Osteocyte (in vitro differentiated cells): ENCODE data around the gene PER3. TPM values are rescaled to one million over a fixed set of nuclear protein-coding genes. Genes with fewer than 3 reads are reported as not detected.

Experiments used
- DNase-seq: peaks from one replicate; pipeline ENCODE4 v3.0.0; 2021; ENCODE audit warnings: mixed read lengths; ENCODE audit not compliant: unreplicated experiment; ENCODE audit errors: extremely low spot score
- H3K27ac Mint-ChIP-seq: one replicate; pipeline ENCODE4 v1.8.0; 2021; ENCODE audit warnings: mild to moderate bottlenecking, mixed read lengths; ENCODE audit not compliant: unreplicated experiment
- H3K27me3 Mint-ChIP-seq: one replicate; pipeline ENCODE4 v1.8.0; 2021; ENCODE audit warnings: mixed read lengths; ENCODE audit not compliant: unreplicated experiment
- H3K36me3 Mint-ChIP-seq: one replicate; pipeline ENCODE4 v1.8.0; 2021; ENCODE audit warnings: mixed read lengths; ENCODE audit not compliant: unreplicated experiment
- H3K4me1 Mint-ChIP-seq: one replicate; pipeline ENCODE4 v1.8.0; 2021; ENCODE audit warnings: mixed read lengths; ENCODE audit not compliant: unreplicated experiment
- H3K4me3 Mint-ChIP-seq: one replicate; pipeline ENCODE4 v1.8.0; 2021; ENCODE audit warnings: mild to moderate bottlenecking, moderate library complexity, mixed read lengths; ENCODE audit not compliant: unreplicated experiment
- H3K9me3 Mint-ChIP-seq: one replicate; pipeline ENCODE4 v1.8.0; 2021; ENCODE audit warnings: mixed read lengths; ENCODE audit not compliant: unreplicated experiment
- long read RNA-seq: library from polyadenylated mRNA; unstranded; transcript quantifications from one replicate; pipeline ENCODE4 v2.0.0, GENCODE V29; 2021
- total RNA-seq: library from RNA; stranded (reverse); gene quantifications from 2 replicates; pipeline ENCODE4 v1.2.1, GENCODE V29; 2021
- TF ChIP-seq, protein P1 (sequence below): fragments of 200-600 bp; sonication (generic); IDR thresholded peaks from 2 replicates; pipeline ENCODE4 v1.5.0; 2021; ENCODE audit warnings: antibody characterized with exemption, mild to moderate bottlenecking, moderate library complexity

Gene PER3
- total RNA-seq, result 8.5 and 8.8 TPM in 2 replicates
- long read RNA-seq, partial matches to known transcripts, result 4 of 7 reads
- long read RNA-seq, other reads (novel, unspliced or antisense), result 3 of 7 reads

DNA sequence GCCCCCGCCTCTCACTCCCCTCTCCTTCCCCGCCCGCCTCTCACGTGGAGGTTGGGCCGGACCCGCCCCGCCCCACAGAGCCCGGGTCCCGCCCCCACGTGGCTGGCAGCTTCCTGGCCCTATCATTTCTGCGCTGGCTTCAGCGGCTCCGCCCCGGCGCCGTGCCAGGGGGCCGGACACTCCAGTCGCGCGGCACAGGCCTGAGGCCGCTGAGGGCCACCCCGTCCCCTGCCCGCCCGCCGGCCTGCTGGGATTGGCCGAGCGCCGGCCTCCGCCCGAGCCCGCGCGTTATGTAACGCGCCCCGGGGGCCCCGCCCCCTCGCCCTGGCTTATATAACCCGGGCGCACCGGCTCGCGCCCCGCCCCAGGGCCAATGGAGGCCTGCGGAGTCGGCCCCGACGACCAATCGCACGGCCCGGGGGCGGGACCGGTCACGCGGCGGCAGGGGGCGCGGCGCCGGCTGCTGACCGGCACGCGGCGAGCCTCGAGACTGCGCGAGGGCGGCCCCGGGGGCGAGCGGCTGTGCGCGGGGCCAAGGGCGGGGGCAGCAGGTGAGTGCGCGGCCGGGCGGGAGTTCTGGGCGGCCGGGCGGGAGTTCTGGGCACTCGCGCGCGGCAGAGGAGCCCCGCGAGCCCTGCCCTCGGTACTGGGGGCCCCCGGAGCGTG, at the start of gene PER3:
Gene PER3, plus strand, starts transcription at position 466 of the 666 bp plus-strand sequence. CDS start 587 bp downstream, outside the sequence.
- Mint-ChIP-seq H3K27ac (peak within 1 kb of the TSS; percentile 67), H3K36me3 (peaks cover 8% of the 10 kb centered on the region), H3K4me3 (peak within 1 kb of the TSS; percentile 80), H3K4me1 (peaks cover 13% of the 10 kb centered on the region), H3K9me3 (no peaks in the 10 kb centered on the region), H3K27me3 (no peaks in the 10 kb centered on the region)
- peak; percentile 100 for DNase-seq
- TF ChIP-seq, protein P1, sequence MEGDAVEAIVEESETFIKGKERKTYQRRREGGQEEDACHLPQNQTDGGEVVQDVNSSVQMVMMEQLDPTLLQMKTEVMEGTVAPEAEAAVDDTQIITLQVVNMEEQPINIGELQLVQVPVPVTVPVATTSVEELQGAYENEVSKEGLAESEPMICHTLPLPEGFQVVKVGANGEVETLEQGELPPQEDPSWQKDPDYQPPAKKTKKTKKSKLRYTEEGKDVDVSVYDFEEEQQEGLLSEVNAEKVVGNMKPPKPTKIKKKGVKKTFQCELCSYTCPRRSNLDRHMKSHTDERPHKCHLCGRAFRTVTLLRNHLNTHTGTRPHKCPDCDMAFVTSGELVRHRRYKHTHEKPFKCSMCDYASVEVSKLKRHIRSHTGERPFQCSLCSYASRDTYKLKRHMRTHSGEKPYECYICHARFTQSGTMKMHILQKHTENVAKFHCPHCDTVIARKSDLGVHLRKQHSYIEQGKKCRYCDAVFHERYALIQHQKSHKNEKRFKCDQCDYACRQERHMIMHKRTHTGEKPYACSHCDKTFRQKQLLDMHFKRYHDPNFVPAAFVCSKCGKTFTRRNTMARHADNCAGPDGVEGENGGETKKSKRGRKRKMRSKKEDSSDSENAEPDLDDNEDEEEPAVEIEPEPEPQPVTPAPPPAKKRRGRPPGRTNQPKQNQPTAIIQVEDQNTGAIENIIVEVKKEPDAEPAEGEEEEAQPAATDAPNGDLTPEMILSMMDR, result no peak

DNA sequence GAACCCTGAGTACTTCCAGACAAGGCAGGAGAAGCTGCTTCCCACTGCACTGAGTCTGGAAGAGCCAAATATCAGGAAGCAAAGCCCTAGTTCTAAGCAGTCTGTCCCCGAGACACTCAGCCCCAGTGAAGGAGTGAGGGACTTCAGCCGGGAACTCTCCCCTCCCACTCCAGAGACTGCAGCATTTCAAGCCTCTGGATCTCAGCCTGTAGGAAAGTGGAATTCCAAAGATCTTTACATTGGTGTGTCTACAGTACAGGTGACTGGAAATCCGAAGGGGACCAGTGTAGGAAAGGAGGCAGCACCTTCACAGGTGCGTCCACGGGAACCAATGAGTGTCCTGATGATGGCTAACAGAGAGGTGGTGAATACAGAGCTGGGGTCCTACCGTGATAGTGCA, 46.0 kb upstream of the PER3 start:
- no peaks in the 10 kb centered on the region for H3K4me1 Mint-ChIP-seq
- DNase-seq, result peak; percentile 38
- no peak overlapping the region for H3K4me3 Mint-ChIP-seq
- no peaks in the 10 kb centered on the region for H3K27me3 Mint-ChIP-seq
- TF ChIP-seq, protein P1, result no peak
- no peak overlapping the region for H3K27ac Mint-ChIP-seq
- no peaks in the 10 kb centered on the region for H3K9me3 Mint-ChIP-seq
- H3K36me3 Mint-ChIP-seq, result peaks cover 4% of the 10 kb centered on the region

DNA sequence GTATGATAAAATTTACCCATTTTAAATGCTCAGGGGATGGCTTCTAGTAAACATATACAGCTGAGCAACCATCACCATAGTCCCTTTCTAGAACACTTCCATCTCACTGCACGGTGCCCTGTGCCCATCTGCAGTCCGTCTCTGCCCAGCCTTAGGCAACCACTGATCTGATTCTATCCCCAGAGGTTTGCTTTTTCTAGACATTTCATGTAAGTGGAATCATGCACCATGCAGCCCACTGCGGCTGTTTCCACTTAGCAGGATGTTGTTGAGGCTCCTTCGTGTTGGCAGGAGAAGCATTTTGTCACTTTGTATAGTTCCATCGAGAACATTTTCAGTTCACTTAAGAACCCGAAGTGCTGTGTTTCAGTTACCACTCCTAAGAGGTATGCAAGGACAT, 40.7 kb upstream of the PER3 start:
- no peaks in the 10 kb centered on the region for H3K9me3 Mint-ChIP-seq
- peaks cover 2% of the 10 kb centered on the region for H3K36me3 Mint-ChIP-seq
- no peak overlapping the region for H3K4me3 Mint-ChIP-seq
- H3K27me3 Mint-ChIP-seq, result no peaks in the 10 kb centered on the region
- no peaks in the 10 kb centered on the region for H3K4me1 Mint-ChIP-seq
- TF ChIP-seq, protein P1, result no peak
- no peak overlapping the region for H3K27ac Mint-ChIP-seq
- DNase-seq, result peak; percentile 32

DNA sequence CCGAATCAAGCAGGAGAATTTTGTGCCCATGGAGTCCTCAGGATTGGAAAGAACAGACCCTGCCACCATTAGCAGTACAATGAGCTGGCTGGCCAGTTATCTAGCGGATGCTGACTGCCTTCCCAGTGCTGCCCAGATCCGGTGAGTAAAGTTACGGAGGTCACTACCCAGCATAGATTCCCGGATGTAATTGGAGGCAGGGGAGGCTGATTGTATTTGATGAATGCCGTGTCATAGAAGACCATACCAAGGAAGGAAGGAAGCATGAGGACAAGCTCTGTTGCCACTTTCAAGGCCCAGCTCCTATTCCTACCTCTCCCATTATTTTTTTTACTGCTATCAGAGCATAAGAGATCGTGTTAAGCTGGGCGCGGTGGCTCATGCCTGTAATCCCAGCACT, 39.2 kb upstream of the PER3 start:
- no peak for DNase-seq
- TF ChIP-seq, protein P1, result no peak
- H3K36me3 Mint-ChIP-seq, result no peaks in the 10 kb centered on the region
- H3K27ac Mint-ChIP-seq, result no peak overlapping the region
- no peaks in the 10 kb centered on the region for H3K9me3 Mint-ChIP-seq
- no peaks in the 10 kb centered on the region for H3K27me3 Mint-ChIP-seq
- no peak overlapping the region for H3K4me3 Mint-ChIP-seq
- no peaks in the 10 kb centered on the region for H3K4me1 Mint-ChIP-seq

DNA sequence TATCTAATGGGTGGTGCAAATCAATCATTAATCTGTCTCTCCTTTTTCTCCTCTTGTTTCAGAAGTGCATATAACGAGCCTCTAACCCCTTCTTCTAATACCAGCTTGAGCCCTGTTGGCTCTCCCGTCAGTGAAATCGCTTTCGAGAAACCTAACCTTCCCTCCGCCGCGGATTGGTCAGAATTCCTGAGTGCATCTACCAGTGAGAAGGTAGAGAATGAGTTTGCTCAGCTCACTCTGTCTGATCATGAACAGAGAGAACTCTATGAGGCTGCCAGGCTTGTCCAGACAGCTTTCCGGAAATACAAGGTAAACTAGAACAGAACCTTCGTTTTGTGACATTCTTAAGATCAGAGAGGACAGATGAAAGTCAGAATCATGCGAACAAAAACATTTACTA, 38.3 kb upstream of the PER3 start:
- no peak overlapping the region for H3K4me3 Mint-ChIP-seq

More for the DNA sequence above, 38.3 kb upstream of the PER3 start:
- H3K36me3 Mint-ChIP-seq, result no peaks in the 10 kb centered on the region
- no peaks in the 10 kb centered on the region for H3K4me1 Mint-ChIP-seq
- TF ChIP-seq, protein P1, result no peak
- no peaks in the 10 kb centered on the region for H3K9me3 Mint-ChIP-seq
- H3K27ac Mint-ChIP-seq, result no peak overlapping the region
- H3K27me3 Mint-ChIP-seq, result no peaks in the 10 kb centered on the region
- DNase-seq, result no peak
